ENCODE data around the gene SLC28A2.
"Not testable (repeated sequence)": the region's sequence is repeated elsewhere in the genome, so short reads cannot be mapped to it uniquely, and the experiment has no call there.

SLC28A2 gene

GRCh38 chr15:45234562-45235235, 17.3 kb upstream of the SLC28A2 start:
- TF ChIP-seq, protein P1, sequence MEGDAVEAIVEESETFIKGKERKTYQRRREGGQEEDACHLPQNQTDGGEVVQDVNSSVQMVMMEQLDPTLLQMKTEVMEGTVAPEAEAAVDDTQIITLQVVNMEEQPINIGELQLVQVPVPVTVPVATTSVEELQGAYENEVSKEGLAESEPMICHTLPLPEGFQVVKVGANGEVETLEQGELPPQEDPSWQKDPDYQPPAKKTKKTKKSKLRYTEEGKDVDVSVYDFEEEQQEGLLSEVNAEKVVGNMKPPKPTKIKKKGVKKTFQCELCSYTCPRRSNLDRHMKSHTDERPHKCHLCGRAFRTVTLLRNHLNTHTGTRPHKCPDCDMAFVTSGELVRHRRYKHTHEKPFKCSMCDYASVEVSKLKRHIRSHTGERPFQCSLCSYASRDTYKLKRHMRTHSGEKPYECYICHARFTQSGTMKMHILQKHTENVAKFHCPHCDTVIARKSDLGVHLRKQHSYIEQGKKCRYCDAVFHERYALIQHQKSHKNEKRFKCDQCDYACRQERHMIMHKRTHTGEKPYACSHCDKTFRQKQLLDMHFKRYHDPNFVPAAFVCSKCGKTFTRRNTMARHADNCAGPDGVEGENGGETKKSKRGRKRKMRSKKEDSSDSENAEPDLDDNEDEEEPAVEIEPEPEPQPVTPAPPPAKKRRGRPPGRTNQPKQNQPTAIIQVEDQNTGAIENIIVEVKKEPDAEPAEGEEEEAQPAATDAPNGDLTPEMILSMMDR (IDR thresholded peaks at IDR 0.05; ENCODE audit: extremely low read depth, insufficient read depth, missing control alignments): no peak
- no peak for DNase-seq (ENCODE audit: low spot score)
- in situ Hi-C loops (cut with MboI; ENCODE audit: low pct_unique_long_range_greater_than_20kb, low sequenced_read_pairs, unreplicated experiment): no loop called here

DNA sequence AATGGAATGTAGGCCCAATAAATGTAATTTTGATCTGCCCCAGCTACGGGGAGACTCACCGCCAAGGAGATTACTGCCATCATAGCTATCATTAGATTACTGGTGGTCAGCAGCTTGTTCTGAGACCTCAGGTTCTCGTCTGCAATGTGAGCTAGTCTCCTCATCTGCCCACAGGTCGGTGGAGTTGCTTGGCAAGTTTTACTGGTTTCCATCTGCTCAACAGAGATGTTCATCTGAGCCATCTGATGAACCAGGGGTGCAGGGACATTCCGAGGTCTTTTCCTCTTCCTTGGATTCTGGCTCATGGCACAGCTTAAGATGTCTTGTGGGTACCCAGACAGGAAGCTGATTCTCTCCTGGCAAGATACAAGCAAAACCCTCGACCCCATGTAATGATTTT, 15.2 kb upstream of the SLC28A2 start:
- DNase-seq (ENCODE audit: low spot score); in situ Hi-C loops (cut with MboI; ENCODE audit: low pct_unique_long_range_greater_than_20kb, low sequenced_read_pairs, unreplicated experiment): not testable (repeated sequence)

DNA sequence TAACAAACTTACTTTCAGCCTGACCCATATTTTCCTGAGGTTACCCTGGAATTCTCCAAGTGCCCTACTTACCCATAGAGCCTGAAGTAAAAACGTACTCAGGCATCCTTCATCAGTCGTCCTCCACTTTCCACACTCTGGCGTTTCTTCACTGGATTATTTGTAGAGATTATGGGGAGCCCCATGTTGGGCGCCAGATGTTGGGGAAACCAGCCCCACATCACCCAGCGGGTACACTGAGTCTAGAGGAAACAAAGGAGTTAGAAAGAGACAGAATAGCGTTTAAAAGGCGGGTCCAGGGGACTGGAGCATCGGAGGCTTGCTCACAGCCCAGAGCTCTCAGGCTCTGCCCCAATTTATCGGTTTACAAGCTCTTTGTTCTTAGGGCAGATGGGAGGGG, 9.7 kb upstream of the SLC28A2 start:
- TF ChIP-seq, protein P1 (IDR thresholded peaks at IDR 0.05; ENCODE audit: extremely low read depth, insufficient read depth, missing control alignments): no peak
- in situ Hi-C loops (cut with MboI; ENCODE audit: low pct_unique_long_range_greater_than_20kb, low sequenced_read_pairs, unreplicated experiment): no loop called here
- no peak for DNase-seq (ENCODE audit: low spot score)

DNA sequence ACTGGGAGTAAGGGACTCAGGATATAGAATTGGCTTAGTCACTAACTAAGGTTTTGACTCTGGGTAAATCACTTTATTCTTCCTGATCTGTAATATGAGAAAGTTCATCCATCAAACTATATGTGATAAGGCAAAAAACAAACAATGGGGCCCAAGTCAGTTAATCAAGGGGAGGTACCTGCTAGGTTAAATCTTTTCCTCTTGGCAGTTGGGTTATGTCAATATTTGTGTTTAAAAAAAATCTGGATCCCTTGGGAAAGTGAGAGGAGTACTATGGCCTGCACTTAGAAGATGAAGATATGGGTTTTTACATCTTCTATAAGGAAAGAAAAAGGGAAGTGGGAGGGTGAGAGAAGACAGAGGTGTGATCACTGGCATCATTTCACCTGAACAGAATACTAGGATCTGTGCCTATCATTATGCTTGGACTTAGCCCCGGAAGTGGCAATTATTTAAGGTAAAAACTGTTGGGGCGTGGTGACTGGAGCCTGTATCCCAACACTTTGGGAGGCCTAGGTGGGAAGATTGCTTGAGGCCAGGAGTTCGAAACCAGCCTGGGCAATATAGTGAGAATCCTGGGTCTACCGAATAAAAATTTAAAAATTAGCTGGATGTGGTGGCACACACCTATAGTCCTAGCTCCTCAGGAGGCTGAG, 2.8 kb upstream of the SLC28A2 start:
- DNase-seq (ENCODE audit: low spot score): no peak
- in situ Hi-C loops (cut with MboI; ENCODE audit: low pct_unique_long_range_greater_than_20kb, low sequenced_read_pairs, unreplicated experiment): no loop called here
- TF ChIP-seq, protein P1 (IDR thresholded peaks at IDR 0.05; ENCODE audit: extremely low read depth, insufficient read depth, missing control alignments): no peak

DNA sequence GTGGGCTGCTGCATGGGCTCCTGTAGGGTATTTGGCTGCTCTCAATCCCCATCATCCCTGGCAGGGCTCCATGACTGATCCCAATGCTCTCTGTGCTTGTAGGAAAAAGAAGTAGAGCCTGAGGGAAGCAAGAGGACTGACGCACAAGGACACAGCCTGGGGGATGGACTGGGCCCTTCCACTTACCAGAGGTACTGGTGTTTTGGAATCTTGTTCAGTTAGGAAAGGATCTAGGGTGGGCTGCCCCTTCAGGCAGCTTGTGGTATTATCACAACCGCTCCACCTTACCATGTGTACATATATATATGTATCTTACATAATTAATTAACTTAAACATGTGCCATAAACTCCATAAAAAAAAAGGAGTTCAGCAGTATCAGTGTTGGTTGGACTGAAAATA, 1.3 kb downstream of the SLC28A2 start:
- in situ Hi-C loops (cut with MboI; ENCODE audit: low pct_unique_long_range_greater_than_20kb, low sequenced_read_pairs, unreplicated experiment): no loop called here
- no peak for DNase-seq (ENCODE audit: low spot score)
- TF ChIP-seq, protein P1 (IDR thresholded peaks at IDR 0.05; ENCODE audit: extremely low read depth, insufficient read depth, missing control alignments): no peak

GRCh38 chr15:45254405-45254804, 2.4 kb downstream of the SLC28A2 start:
- in situ Hi-C loops (cut with MboI; ENCODE audit: low pct_unique_long_range_greater_than_20kb, low sequenced_read_pairs, unreplicated experiment): no loop called here
- TF ChIP-seq, protein P1 (IDR thresholded peaks at IDR 0.05; ENCODE audit: extremely low read depth, insufficient read depth, missing control alignments): no peak
- DNase-seq (ENCODE audit: low spot score): no peak

DNA sequence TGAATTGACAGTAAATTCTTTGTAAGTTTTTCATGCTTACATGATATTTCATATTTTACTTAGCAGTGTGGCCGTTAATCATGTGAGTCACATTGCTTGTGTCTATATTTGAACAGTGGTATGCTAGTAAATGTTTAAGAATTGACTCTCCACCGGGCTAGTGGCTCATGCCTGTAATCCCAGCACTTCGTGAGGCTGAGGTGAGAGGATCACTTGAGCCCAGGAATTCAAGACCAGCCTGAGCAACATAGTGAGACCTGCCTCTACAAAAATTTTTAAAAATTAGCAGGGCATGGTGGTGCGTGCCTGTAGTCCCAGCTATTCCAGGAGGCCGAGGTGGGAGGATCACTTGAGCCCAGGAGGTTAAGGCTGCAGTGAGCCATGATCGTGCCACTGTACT, 2.8 kb downstream of the SLC28A2 start:
- in situ Hi-C loops (cut with MboI; ENCODE audit: low pct_unique_long_range_greater_than_20kb, low sequenced_read_pairs, unreplicated experiment); DNase-seq (ENCODE audit: low spot score): not testable (repeated sequence)
